GM12892 (cell line): ENCODE results near the gene MAVS.

Experiments used
- POLR2A ChIP-seq: IDR thresholded peaks from 2 replicates; pipeline ENCODE4 v1.6.1; 2011; ENCODE audit warnings: low read depth, low read length, control low read depth
- POLR2AphosphoS5 ChIP-seq: IDR thresholded peaks from 2 replicates; pipeline ENCODE4 v1.6.1; 2011; ENCODE audit warnings: low read depth, low read length, control low read depth
- TAF1 ChIP-seq: IDR thresholded peaks from 2 replicates; pipeline ENCODE4 v1.6.1; 2011; ENCODE audit warnings: low read depth, mild to moderate bottlenecking, control low read depth, low read length, borderline replicate concordance

DNA sequence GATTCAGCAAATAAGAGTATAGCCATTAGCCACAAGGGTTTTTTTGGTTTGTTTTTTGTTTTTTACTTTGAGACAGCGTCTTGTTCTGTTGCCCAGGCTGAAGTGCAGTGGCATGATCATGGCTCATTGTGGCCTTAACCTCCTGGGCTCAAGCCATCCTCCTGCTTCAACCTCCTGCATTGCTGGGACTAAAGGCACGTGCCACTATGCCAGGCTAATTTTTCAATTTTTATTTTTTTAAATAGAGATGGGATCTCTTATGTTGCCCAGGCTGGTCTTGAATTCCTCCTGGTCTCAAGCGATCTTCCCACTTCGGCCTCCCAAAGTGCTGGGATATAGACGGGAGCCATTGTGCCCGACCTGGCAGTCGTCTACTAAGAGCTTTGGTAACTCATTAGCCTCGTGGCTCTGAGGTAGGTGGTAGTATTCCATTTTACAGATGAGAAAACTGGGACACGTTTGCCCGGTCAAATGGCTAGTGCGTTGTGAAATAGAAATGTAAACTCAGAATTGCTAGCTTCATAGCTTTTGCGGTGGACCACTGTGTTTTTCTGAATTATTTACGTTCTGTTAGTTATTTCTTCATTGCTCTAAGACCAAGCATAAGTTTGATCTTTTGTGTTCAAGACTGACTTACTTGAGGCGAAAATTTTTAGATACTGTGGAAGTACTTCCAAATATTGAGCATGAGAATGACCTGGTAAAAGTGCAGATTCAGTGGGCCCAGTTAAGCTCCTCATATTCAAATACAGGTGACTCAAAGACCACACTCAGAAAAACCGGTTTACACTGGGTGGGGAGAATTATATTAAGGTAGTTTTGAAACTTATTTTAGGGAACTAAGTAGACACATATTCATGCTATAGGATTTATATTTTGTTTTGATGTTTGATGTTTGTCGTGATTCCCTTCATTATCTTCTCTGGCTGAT lies 44.6 kb downstream of the MAVS start:
- TF ChIP-seq POLR2A (no peak), TAF1 (no peak), POLR2AphosphoS5 (no peak)
